ENCODE measurements around the gene DDX54.

GRCh38 chr12:113198296-113198695 is 13.0 kb upstream of the DDX54 start:
- TF ChIP-seq CTCF (IDR thresholded peaks at IDR 0.05) = no peak
- TF ChIP-seq POLR2A (IDR thresholded peaks at IDR 0.05; ENCODE audit: low read depth) = no peak
- TF ChIP-seq EP300 (IDR thresholded peaks at IDR 0.05) = no peak
